HG03457 (cell line): Measurements from ENCODE around the gene LGR6.
"Not testable (repeated sequence)": the region's sequence is repeated elsewhere in the genome, so short reads cannot be mapped to it uniquely, and the experiment has no call there.

Source experiments
- ATAC-seq: cut with Tn5 transposase; IDR thresholded peaks from one replicate; pipeline ENCODE4 v1.9.1; 2021; ENCODE audit warnings: moderate number of reproducible peaks; ENCODE audit not compliant: unreplicated experiment

The LGR6 gene

DNA sequence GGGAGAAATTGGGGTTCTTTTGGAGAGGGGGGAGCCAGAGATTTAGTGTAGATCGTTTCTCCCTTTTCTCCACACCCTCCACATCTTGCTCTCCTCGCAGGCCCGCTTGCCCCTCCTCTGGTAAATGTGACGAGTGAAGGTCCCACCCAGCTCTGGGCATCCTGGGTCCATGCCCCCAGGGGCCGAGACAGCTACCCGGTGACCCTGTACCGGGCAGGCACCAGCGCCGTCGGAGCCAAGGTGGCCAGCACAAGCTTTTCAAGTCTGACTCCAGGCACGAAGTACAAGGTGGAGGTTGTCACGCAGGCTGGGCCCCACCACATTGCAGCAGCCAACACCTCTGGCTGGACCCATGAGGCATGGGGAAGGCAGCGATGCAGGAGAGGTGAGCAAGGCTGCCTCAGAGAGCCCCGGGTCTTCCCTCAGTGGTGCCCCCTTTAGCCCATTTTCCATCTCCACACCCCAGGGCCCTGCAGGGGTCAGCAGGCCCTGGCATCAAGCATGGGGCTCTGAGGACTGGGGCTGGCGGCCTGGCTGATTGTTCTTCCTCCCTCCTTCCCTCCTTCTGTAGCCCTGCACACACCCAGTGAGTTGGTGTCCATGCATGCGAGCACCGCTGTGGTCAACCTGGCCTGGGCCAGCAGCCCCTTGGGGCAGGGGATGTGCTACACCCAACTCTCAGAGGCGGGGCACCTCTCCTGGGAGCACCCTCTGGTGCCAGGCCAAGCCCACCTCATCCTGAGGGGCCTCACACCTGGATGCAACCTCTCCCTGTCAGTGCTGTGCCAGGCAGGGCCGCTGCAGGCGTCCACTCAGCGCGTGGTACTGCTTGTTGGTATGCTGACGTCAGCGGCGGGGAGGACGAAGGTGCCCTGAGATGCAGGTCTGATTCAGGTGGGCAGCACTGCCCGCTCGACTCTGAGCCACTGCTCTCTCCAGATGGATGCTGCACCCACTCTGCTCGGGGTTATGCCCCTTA is 16.4 kb upstream of the LGR6 start:
- no peak for ATAC-seq

DNA sequence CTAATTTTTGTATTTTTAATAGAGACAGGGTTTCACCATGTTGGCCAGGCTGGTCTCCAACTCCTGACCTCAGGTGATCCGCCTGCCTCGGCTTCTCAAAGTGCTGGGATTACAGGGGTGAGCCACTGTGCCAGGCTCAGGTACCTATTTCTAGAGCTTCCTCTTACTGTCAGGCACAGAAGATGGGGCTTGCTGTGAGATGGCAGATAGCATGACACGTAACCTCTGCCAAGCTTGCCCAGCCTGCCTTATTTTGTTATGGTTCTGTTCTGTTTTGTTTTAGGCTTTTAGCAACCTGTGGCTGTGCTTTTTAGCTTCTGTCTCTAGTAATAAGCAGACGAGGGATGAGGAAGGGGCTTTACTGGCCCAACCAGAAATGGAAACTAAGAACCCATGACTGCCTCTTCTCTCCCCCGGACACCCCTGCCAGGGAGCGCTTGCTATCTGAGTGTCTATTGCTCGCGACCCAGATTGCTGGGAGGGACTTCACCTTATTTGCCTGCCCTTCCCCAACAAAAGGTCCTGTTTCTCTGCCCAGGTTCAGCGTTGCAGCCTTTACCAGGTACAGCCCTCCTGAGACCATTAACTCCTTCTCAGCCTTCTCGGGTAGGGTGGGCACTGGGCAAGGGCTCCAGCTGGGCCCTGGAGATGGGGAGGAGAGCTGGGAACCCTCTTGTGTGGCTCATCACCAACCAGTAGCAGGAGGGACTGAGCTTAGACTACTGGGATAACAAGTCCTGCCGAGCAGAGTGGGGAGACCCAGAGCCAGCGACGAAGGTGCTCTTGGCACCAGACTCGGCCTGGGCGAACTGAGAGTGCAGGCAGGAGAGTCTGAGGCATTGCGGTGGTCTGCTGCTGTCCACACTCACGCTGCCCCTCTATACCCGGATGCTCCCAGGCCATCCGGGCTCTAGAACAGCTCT is 13.5 kb upstream of the LGR6 start:
- ATAC-seq: no peak

DNA sequence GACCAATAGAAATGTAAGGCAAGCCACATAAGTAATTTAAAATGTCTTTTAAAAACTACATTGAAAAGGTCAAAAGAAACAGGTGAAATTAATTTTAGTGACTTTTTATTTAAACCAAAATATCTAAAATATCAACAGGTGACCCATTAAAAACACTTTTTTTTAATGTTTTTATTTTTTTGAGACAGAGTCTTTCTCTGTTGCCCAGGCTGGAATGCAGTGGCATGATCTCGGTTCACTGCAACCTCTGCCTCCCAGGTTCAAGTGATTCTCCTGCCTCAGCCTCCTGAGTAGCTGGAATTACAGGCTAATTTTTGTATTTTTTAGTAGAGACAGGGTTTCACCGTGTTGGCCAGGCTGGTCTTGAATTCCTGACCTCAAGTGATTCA is 12.9 kb upstream of the LGR6 start:
- ATAC-seq: not testable (repeated sequence)

DNA sequence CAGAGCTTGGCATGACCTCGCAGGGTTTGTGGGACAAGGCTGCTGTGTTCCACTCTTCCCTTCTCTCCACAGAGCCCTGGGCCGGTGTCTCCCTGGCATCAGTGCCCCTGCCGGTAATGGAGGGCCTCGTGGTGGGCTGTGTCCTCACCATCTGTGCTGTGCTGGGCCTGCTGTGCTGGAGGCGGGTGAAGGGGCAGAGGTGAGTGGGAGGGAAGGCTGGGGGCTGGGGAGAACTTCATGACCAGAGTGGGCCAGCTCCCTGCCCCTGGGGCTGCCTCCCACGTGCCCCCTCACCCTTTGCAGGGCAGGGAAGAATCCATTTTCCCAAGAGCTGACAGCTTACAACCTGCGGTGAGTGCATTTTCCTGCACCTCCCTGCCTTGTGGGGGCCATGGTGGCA is 12.0 kb upstream of the LGR6 start:
- ATAC-seq: no peak

DNA sequence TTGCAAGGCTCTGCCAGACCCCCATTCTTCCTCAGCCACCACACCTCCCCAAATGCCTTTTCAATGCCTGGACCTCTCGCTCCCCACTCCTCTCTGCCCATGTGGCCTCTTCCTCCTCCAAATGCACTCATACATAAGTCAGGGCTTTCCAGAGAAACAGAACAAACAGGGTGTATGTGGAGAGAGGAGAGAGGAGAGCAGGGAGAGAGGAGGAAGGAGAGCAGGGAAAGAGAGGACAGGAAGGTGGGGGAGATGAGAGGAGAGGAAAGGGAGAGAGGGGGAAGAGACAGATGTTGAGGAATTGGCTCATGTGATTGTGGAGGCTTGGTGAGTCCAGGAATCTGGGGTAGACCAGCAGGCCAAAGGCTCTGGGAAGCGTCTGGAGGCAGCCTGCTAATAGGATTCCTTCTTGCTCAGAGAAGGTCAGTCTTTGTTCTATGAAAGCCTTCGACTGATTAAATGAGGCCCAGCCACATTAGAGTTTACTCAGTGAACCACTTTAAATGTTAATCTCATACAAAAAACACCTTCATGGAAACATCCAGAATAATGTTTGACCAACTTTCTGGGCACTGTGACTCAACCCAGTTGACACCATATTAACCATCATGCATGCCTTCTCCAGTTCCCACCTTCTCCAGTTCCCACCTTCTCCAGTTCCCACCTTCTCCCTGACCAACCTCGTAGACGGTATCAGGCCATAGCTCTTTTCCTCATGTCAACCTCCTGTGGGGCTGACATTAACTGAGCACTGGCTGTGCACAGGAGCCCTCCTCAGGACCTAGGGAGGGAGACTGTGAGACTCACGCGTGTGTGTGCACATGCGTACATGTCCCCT is 11.3 kb upstream of the LGR6 start:
- ATAC-seq: no peak

DNA sequence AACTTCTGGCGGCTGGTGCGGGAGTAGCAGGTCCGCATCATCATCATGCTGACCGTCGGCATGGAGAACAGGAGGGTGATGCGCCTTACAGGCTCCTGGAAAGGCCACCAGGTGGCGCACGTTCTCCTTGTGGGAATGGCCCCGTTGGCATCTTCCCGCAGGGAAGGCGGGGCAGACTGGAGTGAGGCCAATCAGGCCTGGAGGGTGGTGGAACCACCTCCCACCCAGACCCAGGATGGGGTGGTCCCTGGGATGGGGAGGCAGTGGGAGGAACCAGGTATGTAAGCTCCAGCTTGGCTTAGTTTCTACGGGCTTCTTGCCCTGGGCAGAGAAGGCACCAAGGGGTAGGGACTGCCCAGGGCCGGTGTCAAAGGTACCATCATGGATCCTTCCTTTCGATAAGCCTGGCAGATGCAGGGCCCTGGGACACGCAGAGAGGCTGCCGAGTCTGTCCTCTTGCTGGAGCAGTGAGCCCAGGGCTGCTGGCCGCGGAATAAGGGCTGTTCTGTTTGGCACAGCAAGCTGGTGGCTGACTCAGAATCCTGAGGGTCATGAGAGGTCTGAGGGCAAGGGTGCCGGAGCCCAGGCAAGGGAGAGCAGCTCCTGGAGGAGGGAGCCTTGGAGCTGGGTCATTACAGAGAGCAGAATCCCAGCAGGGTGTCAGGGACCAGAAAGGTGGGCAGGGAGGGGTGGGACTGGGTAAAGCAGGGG is 8.7 kb upstream of the LGR6 start:
- ATAC-seq: no peak

DNA sequence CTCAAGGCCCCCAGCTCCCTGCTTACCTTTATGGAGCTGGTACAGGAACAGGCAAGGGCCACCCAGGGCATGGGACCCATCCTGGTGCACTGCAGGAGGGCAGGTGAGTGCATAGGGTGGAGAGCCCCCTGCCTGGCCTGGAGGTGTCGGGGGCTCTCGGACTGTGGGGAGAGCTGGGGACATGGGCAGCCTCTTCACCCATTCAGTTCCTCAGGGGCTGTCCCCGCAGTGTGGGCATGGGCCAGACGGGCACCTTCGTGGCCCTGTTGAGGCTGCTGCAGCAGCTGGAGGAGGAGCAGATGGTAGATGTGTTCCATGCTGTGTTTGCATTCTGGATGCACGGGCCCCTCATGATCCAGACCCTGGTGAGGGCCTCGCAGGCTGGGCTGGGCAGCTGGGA is 7.3 kb upstream of the LGR6 start:
- no peak for ATAC-seq

DNA sequence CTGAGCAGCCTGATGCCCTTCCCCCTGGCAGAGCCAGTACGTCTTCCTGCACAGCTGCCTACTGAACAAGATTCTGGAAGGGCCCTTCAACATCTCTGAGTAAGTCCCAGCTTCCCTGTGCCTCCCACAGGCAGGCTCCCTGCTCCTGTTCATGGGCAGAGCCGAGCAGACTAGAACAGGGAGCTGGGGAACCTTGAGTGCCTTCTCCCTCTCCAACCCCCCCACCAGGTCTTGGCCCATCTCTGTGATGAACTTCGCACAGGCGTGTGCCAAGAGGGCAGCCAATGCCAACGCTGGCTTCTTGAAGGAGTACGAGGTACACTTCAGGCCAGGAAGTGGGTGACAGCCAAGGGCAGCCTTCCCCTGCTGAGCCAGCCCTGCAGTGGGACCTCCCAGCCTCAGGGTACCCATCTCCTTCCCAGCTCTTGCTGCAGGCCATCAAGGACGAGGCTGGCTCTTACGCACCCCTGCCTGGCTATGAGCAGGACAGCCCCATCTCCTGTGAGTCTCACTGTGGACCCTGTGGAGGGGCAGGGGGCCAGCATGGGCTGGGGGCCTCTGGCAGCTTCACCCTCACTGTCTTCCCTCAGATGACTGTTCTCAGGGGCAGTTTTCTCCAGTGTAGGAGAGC is 6.4 kb upstream of the LGR6 start:
- ATAC-seq: no peak

DNA sequence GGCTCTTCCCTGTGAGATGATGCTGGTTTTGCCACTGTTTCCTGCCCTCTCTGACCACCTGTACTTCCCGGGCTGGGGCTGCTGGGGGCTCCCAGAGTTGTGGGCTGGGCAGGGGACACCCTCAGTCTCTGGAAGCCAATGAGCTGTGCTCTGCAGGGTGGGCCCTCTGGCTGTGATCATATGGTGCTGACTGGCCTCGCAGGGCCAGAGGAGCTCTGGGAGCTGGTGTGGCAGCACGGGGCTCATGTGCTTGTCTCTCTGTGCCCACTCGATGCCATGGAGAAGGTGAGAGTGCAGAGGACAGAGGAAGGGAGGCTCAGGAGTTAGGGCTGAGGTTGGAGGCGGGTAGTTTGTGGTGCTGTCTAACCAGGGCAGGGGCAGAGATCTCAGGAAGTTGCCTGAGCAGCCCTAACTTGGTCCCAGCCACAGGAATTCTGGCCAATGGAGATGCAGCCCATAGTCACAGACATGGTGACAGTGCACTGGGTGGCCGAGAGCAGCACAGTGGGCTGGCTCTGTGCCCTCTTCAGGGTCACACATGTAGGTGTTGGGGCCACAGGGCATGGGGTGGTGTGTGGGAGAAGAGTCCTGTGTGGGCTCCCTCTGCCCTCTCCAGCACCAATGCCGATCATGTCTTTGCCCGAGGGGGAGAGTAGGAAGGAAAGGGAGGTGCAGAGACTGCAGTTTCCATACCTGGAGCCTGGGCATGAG is 5.7 kb upstream of the LGR6 start:
- no peak for ATAC-seq

DNA sequence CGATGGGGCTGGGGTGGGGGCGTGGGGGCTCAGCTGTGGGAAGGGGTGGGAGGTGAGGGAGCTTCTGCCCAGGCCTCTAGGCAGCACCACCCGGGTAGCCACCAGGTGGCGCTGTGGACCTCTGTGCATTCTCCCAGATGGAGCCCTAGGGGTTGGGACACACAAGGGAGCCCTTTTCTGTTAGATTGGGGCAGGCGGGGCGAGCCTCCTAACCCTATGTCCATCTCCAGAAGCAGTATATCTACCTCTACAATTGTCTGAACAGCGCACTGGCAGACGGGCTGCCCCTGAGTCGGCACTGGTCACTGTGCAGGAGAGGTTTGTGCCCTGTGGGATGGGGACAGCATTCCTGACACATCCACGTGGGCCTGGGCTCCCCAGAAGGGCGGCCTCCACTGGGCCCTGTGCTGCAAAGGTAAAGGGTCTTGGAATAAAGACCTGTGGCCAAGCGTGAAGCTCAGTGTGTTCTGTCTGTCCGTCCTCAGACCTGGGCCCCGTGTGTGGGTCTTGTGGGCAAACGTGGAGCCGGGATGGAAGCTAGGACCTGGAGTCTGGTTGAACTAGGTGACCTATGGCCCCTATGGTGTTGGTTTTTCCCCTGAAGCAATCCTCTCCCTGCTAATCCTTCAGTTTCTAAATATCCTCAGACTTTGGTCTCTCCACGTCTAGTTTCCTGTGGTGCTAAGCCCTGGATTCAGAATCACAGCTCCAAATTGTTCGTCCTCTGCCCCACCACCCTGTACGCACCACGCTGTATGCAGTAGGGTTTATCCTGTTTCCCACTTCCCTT is 4.4 kb upstream of the LGR6 start:
- no peak for ATAC-seq

DNA sequence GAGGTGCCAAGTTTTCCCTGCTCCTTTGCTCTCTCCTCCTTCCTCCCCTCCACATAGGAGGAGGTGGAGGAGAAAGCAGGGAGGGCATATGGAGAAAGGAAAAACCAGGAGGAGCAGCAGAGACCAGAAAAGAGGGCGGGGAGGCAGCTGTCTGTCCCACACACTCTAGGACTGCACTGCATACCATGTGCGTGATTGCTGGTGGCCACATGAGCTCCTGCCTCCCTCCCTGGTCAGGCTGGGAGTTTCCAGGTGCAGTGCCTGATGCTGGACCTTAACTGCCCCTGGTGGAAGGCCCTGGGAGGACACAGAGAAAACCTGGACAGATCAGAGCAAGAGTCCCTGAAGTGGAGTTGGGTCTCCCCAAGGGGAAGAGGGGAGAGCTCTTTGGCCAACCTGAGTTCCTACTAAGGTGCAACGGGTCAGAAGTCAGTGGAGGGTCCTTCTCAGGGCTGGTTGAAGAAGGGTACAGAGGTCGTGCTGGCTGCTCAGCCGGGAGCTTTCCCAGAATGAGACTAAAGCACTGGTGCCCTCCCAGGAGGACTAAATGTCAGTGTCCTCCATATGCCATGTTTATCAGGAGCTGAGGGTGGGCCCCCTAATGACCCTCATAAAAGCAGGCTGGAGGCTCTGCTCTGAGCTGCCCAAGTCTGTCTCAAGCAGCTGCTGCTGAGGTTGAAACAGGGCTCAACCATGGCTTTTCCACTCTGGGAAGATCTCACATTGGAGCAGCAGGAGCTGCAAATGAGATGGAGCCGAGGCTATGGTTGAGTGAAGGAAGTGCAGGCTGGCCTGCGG is 3.5 kb upstream of the LGR6 start:
- no peak for ATAC-seq

DNA sequence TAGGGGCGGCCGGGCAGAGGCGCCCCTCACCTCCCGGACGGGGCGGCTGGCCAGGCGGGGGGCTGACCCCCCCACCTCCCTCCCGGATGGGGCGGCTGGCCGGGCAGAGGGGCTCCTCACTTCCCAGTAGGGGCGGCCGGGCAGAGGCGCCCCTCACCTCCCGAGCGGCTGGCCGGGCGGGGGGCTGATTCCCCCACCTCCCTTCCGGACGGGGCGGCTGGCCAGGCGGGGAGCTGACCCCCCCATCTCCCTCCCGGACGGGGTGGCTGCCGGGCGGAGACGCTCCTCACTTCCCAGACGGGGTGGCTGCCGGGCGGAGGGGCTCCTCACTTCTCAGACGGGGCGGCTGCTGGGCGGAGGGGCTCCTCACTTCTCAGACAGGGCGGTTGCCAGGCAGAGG is 2.2 kb upstream of the LGR6 start:
- not testable (repeated sequence) for ATAC-seq

DNA sequence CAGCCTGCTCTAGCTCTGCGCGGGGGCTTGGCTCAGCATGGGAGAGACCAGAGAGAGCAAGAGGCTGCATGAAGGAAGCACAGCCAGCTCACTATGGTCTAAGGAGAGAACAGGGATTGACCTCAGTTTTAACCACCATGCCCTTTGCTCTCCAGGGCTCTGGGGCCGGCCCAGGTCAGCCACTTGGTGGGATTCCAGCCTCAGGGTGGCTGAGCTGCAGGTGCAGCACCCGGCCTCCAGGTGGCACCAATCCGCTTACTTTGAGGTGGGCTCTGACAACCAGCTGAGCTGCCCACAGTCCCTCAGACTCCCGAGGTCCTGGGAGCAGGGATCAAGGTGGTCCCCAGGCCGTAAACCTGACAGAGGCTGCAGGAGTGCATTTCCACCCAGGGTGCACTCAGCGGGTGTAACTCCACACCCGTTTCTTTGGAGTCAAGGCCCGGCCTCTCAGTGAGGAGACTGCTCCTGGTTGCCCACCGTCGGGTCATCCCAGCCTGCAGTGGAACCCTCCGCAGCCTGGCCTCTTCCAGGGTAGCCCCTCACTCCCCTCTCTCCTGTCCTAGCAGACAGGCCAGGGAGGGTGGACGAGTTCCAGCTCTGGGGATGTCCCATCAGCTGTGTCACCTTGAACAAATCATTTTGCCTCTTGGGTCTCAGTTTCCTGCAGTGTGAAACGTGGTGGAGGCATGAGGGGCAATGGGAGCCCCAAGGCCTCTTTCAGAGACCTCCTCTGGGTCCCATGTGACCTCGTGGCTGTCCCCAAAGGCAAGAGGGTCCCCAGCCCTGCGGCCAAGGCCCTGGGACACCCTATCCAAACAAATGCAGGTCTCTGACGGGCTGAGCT is 607 bp upstream of the LGR6 start:
- ATAC-seq: no peak

DNA sequence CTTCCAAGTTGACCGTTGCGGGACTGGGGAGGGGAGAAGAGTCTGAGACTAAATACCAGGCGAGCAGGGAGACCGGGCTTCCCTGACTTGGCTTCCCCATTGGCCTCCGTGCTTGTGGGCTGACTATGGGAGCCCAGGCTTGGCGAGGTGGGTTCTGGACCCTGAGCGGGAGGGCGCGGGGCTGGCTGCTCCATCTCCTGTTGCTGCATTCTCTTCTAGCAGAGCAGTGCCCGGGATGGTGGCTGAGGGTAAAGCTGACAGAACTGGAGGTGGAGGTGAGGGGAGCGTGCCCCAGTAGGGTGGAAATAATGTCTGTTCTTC is 689 bp downstream of the LGR6 start:
- ATAC-seq: no peak

DNA sequence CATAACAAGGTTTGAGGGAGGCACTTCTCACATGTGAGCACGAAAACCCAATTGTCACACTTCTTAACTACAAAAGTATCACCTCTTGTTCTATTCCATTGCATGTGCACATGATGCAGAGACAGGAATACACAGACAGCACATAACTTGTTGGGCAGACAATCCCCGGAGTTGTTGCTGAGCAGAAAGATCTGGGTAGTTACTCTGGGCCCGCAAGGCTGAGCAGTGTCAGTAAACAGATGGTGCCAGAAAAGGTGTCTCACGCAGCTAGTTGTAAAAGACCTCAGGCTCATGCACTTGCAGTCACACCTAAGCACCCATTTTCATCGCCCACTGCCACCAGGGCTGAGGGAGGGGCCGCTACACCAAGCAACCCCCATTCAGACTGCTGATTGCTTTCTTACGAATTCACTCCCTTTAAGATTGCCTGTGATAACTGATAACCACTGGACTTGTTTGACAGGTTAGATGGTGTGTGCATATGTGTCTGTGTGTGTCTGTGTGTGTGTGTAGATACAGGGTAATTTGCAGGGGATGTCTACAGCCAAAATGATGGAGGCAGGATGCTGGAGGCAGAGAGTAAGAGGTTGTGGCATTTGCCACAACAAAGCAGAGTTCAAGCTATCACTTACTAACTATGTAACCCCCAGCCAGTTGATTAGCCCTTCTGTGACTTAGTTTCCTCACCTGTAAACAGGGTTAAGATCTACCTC is 4.2 kb downstream of the LGR6 start:
- no peak for ATAC-seq

DNA sequence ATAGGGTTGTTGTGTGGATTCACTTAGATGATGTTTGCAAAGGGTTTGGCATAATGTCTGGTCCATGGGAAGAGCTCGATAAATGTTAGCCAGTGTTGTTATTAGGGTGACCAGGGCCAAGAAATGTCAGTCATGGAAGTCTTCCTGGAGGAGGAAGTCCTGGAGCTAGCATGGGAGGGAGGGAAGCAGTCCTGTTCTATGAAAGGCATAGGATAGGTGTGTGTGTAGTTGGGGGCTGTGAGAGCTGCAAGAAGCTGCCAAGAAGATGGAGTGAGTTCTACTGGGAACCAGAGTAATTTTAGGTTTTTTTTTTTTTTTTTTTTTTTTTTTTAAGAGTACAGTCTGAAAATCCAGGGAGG is 4.7 kb downstream of the LGR6 start:
- ATAC-seq: no peak
